GM18505 (cell line): ENCODE measurements around the gene SLC26A2.

Experiments used
- ATAC-seq: cut with Tn5 transposase; IDR thresholded peaks from one replicate; pipeline ENCODE4 v1.9.1; 2021; ENCODE audit not compliant: unreplicated experiment
- POLR2A ChIP-seq: IDR thresholded peaks from 4 replicates; pipeline ENCODE4 v1.6.1; 2011; ENCODE audit warnings: borderline replicate concordance; ENCODE audit not compliant: insufficient read depth, insufficient read length; ENCODE audit errors: extremely low read depth

SLC26A2 gene

GRCh38 chr5:150034662-150035061, 74.1 kb downstream of the SLC26A2 start:
- no peak for TF ChIP-seq POLR2A

GRCh38 chr5:150035139-150035895, 74.8 kb downstream of the SLC26A2 start:
- TF ChIP-seq POLR2A = no peak
- peak; percentile 85 for ATAC-seq

More at GRCh38 chr5:150034662-150035061, 74.1 kb downstream of the SLC26A2 start:
- no peak for ATAC-seq

GRCh38 chr5:150036513-150036912, 76.0 kb downstream of the SLC26A2 start:
- no peak for TF ChIP-seq POLR2A
- no peak for ATAC-seq
